ENCODE measurements around the gene MMP28. TPM values are rescaled to one million over a fixed set of nuclear protein-coding genes. Genes with fewer than 3 reads are reported as not detected.

Gene MMP28
- total RNA-seq, 1 experiment from 2014 or later, result not detected

DNA sequence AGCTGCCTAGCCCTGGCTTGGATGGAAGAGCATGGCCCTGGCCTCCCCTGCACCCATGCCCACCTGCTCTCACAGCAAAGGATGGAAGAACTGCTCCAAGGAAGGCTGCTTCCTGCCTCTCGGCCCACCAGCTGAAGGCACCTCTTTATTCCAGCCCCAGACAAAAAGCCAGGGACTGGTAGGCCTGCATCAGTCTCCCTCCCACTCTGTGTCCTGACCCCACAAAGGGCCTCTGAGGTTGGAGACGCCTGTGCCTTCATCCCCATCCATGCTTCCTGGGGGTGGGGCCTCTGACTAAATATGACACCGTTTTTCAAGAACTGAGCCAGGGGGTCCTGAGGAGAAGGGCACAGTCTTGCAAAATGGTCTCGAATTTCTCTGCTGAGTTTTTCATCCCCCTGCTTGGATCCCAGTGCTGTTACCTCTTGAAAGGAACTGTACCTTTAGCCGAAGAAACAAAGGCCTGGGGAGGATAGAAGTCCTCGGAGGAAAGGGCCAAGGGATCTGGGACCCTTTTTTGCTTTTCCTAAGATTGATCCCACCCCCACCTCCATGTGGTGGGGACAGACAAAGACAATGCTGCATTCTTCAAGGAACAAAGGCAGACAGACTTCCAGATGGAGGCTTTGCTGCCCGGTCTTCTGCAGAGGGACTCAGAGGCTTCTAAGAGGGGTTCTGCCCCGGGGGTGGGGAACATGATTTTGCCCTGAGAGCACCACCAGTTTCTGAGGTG lies 29.5 kb downstream of the MMP28 start:
- H3K9me3 Mint-ChIP-seq, result no peaks in the 10 kb centered on the region; a peak in 3 of 5 replicates
- Histone ChIP-seq H2BK5ac (ENCODE audit: insufficient read length, low read length) (no peak overlapping the region), H4K91ac (ENCODE audit: insufficient read length, low read depth, low read length) (no peak overlapping the region), H2AK5ac (ENCODE audit: insufficient read length, low read length) (no peak overlapping the region), H3K79me2 (ENCODE audit: insufficient read depth, low read length) (no peaks in the 10 kb centered on the region), H3K9me3 (ENCODE audit: control insufficient read depth, low read depth, low read length) (no peaks in the 10 kb centered on the region), H3K18ac (ENCODE audit: insufficient read length, low read depth, low read length) (no peak overlapping the region), H4K20me1 (ENCODE audit: control insufficient read depth, insufficient read depth, insufficient read length) (no peaks in the 10 kb centered on the region), H2AFZ (ENCODE audit: low read length) (no peak overlapping the region), H3K9ac (ENCODE audit: extremely low read depth, insufficient read length, low read length) (no peak overlapping the region), H3K14ac (ENCODE audit: insufficient read depth, low read length) (no peak overlapping the region), H2BK20ac (ENCODE audit: low read depth, low read length, poor library complexity, severe bottlenecking) (no peak overlapping the region), H2BK12ac (ENCODE audit: insufficient read length, low read depth, low read length) (no peak overlapping the region), H3K4ac (ENCODE audit: low read depth, low read length) (no peak overlapping the region), H3T11ph (ENCODE audit: low read length) (no peak overlapping the region), H2BK15ac (ENCODE audit: low read depth, low read length) (no peak overlapping the region), H3K4me1 (ENCODE audit: insufficient read depth, low read length) (no peaks in the 10 kb centered on the region; the same call in 1 of the 2 replicates), H3K23ac (ENCODE audit: insufficient read length, low read depth, low read length) (no peak overlapping the region), H3K4me2 (ENCODE audit: insufficient read depth, insufficient read length, low read length) (no peak overlapping the region), H3K27me3 (ENCODE audit: insufficient read depth, low read length) (peaks cover 2% of the 10 kb centered on the region; the same call in 1 of the 2 replicates), H4K5ac (ENCODE audit: insufficient read length, low read depth, low read length) (no peak overlapping the region), H3K56ac (ENCODE audit: insufficient read length, low read depth, low read length) (no peak overlapping the region), H3K27ac (ENCODE audit: insufficient read length, low read depth, low read length) (no peak overlapping the region), H3K79me1 (ENCODE audit: insufficient read depth, low read depth, low read length, poor library complexity, severe bottlenecking) (no peaks in the 10 kb centered on the region), H4K8ac (replicated peaks; ENCODE audit: insufficient read length, low read depth, low read length) (no peak overlapping the region), H2BK120ac (ENCODE audit: low read depth, low read length, poor library complexity, severe bottlenecking) (no peak overlapping the region), H3K23me2 (ENCODE audit: insufficient read length, low read depth, low read length, poor library complexity, severe bottlenecking) (peaks cover 5% of the 10 kb centered on the region)
- DNase-seq, result no peak
- no peaks in the 10 kb centered on the region; a peak in 2 of 7 replicates for H3K36me3 Mint-ChIP-seq (ENCODE audit: insufficient read depth in 1 of 3, low read depth in 3 of 3)
- H3K4me3 Mint-ChIP-seq, result no peak overlapping the region; a peak in 1 of 5 replicates
- H3K27me3 Mint-ChIP-seq (ENCODE audit: low read depth), result peaks cover 26% of the 10 kb centered on the region
- peaks cover 14 to 17% of the 10 kb centered on the region in 2 experiments for H3K4me1 Mint-ChIP-seq
- H3K27ac Mint-ChIP-seq, result no peak overlapping the region
- TF ChIP-seq, protein P1, sequence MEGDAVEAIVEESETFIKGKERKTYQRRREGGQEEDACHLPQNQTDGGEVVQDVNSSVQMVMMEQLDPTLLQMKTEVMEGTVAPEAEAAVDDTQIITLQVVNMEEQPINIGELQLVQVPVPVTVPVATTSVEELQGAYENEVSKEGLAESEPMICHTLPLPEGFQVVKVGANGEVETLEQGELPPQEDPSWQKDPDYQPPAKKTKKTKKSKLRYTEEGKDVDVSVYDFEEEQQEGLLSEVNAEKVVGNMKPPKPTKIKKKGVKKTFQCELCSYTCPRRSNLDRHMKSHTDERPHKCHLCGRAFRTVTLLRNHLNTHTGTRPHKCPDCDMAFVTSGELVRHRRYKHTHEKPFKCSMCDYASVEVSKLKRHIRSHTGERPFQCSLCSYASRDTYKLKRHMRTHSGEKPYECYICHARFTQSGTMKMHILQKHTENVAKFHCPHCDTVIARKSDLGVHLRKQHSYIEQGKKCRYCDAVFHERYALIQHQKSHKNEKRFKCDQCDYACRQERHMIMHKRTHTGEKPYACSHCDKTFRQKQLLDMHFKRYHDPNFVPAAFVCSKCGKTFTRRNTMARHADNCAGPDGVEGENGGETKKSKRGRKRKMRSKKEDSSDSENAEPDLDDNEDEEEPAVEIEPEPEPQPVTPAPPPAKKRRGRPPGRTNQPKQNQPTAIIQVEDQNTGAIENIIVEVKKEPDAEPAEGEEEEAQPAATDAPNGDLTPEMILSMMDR (conservative IDR thresholded peaks at IDR 0.05), result no peak
- WGBS (ENCODE audit: extremely low coverage, insufficient read length, low lambda C conversion rate), result no CpG with 5 or more reads among the region's 8 CpGs

All from H9 (cell line).